NCI-H2196 (cell line): ENCODE results near the gene IRAK1BP1.
A peak's percentile ranks its signal among the peaks of the same experiment; 100 is the strongest.
"Not testable (repeated sequence)": the region's sequence is repeated elsewhere in the genome, so short reads cannot be mapped to it uniquely, and the experiment has no call there.

Source experiments
- DNase-seq: peaks from one replicate; lab custom pipeline; 2025; ENCODE audit not compliant: unreplicated experiment; lab: John Stamatoyannopoulos, UW

The IRAK1BP1 gene

GRCh38 chr6:78867370-78868040 is at the start of gene IRAK1BP1:
TSS of gene IRAK1BP1 (plus strand) at chr6:78867551. CDS start at chr6:78867577, 26 bp downstream.
- DNase-seq: peak; percentile 81

- no peak for DNase-seq
Measured at GRCh38 chr6:78824045-78824444, 43.3 kb upstream of the IRAK1BP1 start.

GRCh38 chr6:78829407-78829806 is 37.9 kb upstream of the IRAK1BP1 start:
- DNase-seq: no peak

- no peak for DNase-seq
Measured at GRCh38 chr6:78830805-78831204, 36.5 kb upstream of the IRAK1BP1 start.

GRCh38 chr6:78831492-78831891 is 35.9 kb upstream of the IRAK1BP1 start:
- DNase-seq: no peak

- no peak for DNase-seq
Measured at GRCh38 chr6:78832091-78832808, 35.1 kb upstream of the IRAK1BP1 start.

GRCh38 chr6:78835817-78836216 is 31.5 kb upstream of the IRAK1BP1 start:
- DNase-seq: no peak

GRCh38 chr6:78836598-78836997 is 30.8 kb upstream of the IRAK1BP1 start:
- DNase-seq: no peak

GRCh38 chr6:78841111-78841510 is 26.2 kb upstream of the IRAK1BP1 start:
- no peak for DNase-seq

GRCh38 chr6:78842953-78843352 is 24.4 kb upstream of the IRAK1BP1 start:
- no peak for DNase-seq

GRCh38 chr6:78844899-78845298 is 22.5 kb upstream of the IRAK1BP1 start:
- DNase-seq: no peak

GRCh38 chr6:78845567-78845966 is 21.8 kb upstream of the IRAK1BP1 start:
- DNase-seq: no peak

GRCh38 chr6:78850621-78851020 is 16.7 kb upstream of the IRAK1BP1 start:
- DNase-seq: no peak

- no peak for DNase-seq
Measured at GRCh38 chr6:78851156-78851555, 16.2 kb upstream of the IRAK1BP1 start.

GRCh38 chr6:78854546-78854945 is 12.8 kb upstream of the IRAK1BP1 start:
- no peak for DNase-seq

- DNase-seq: not testable (repeated sequence)
Measured at GRCh38 chr6:78858339-78858938, 8.9 kb upstream of the IRAK1BP1 start.

GRCh38 chr6:78861509-78861908 is 5.8 kb upstream of the IRAK1BP1 start:
- DNase-seq: no peak

GRCh38 chr6:78863576-78863975 is 3.8 kb upstream of the IRAK1BP1 start:
- DNase-seq: no peak

- DNase-seq: no peak
Measured at GRCh38 chr6:78864957-78865356, 2.4 kb upstream of the IRAK1BP1 start.

GRCh38 chr6:78867020-78867369 is 356 bp upstream of the IRAK1BP1 start:
- DNase-seq: no peak

- DNase-seq: no peak
Measured at GRCh38 chr6:78868116-78868515, 765 bp downstream of the IRAK1BP1 start.

GRCh38 chr6:78875505-78875904 is 8.2 kb downstream of the IRAK1BP1 start:
- no peak for DNase-seq
